Fibroblast of lung (primary cell): ENCODE results near the gene NKD1. TPM values are rescaled to one million over a fixed set of nuclear protein-coding genes. Genes with fewer than 3 reads are reported as not detected.

Source experiments
- DNase-seq, 2 donors: peaks; one replicate each; pipeline versions ENCODE4 v3.0.0 to v3.0.0-alpha.2; 2010; ENCODE audit warnings: low read depth in 2 of 2
- H2AFZ ChIP-seq: 2 replicates; pipeline ENCODE4 v1.5.1; 2012; ENCODE audit warnings: low read length, control low read depth, inconsistent platforms
- H3K27ac ChIP-seq: 2 replicates; pipeline ENCODE4 v1.5.1; 2011; ENCODE audit warnings: low read length, control low read depth; ENCODE audit not compliant: insufficient read depth
- H3K27me3 ChIP-seq: 2 replicates; pipeline ENCODE4 v1.5.1; 2011; ENCODE audit warnings: mild to moderate bottlenecking, low read length; ENCODE audit not compliant: control insufficient read depth, insufficient read depth
- H3K36me3 ChIP-seq: 2 replicates; pipeline ENCODE4 v1.5.1; 2011; ENCODE audit warnings: low read length; ENCODE audit not compliant: control insufficient read depth, insufficient read depth
- H3K4me1 ChIP-seq: 2 replicates; pipeline ENCODE4 v1.5.1; 2011; ENCODE audit warnings: low read length; ENCODE audit not compliant: control insufficient read depth, insufficient read depth; ENCODE audit errors: extremely low read depth
- H3K4me2 ChIP-seq: 2 replicates; pipeline ENCODE4 v1.5.1; 2011; ENCODE audit warnings: low read length, control low read depth; ENCODE audit not compliant: insufficient read depth; ENCODE audit errors: extremely low read depth
- H3K4me3 ChIP-seq, 4 experiments: fragments of 200-600 bp in 1 of 4; sonication (generic) in 1 of 4; replicated peaks in 1 of 4; 2 replicates each; pipeline ENCODE4 v1.5.1; 2011 to 2016; ENCODE audit warnings: low read length in 4 of 4, low read depth in 3 of 4, mild to moderate bottlenecking in 3 of 4, control low read depth in 2 of 4, inconsistent platforms in 1 of 4, mixed read lengths in 1 of 4; ENCODE audit not compliant: insufficient read depth in 1 of 4; ENCODE audit errors: control extremely low read depth in 1 of 4
- H3K79me2 ChIP-seq: 2 replicates; pipeline ENCODE4 v1.5.1; 2012; ENCODE audit warnings: mild to moderate bottlenecking, low read length, inconsistent platforms; ENCODE audit not compliant: control insufficient read depth, insufficient read depth
- H3K9ac ChIP-seq: 2 replicates; pipeline ENCODE4 v1.5.1; 2011; ENCODE audit warnings: mild to moderate bottlenecking, low read length, control low read depth; ENCODE audit not compliant: insufficient read depth
- H3K9me3 ChIP-seq: 2 replicates; pipeline ENCODE4 v1.5.1; 2012; ENCODE audit warnings: low read depth, low read length; ENCODE audit not compliant: control insufficient read depth, insufficient read depth
- H4K20me1 ChIP-seq: 2 replicates; pipeline ENCODE4 v1.5.1; 2011; ENCODE audit warnings: low read length; ENCODE audit not compliant: control insufficient read depth, insufficient read depth; ENCODE audit errors: extremely low read depth
- CTCF ChIP-seq, 2 donors: IDR thresholded peaks in 1 of 2; conservative IDR thresholded peaks in 1 of 2; 1 replicate in 1 of 2; 2 replicates in 1 of 2; pipeline ENCODE4 v1.5.1; 2011 to 2012; ENCODE audit warnings: low read length in 2 of 2, control low read depth in 1 of 2, inconsistent platforms in 1 of 2, low read depth in 1 of 2, mild to moderate bottlenecking in 1 of 2
- EZH2 ChIP-seq: IDR thresholded peaks from 2 replicates; pipeline ENCODE4 v1.5.1; 2012; ENCODE audit warnings: low read length, control low read depth, mild to moderate bottlenecking; ENCODE audit errors: missing control alignments
- polyA plus RNA-seq, 2 donors: library from polyadenylated mRNA; depleted of rRNA in 1 of 2; stranded (reverse) in 1 of 2; unstranded in 1 of 2; fragments of >200 nt; gene quantifications; 2 replicates each; pipeline ENCODE4 v1.2.1, GENCODE V29; 2011 to 2012; ENCODE audit warnings: missing spikeins in 1 of 2
- total RNA-seq: library from RNA; depleted of rRNA; stranded (reverse); fragments of >200 nt; gene quantifications from 2 replicates; pipeline ENCODE4 v1.2.1, GENCODE V29; 2014

NKD1 gene
- total and polyA plus RNA-seq, 2 donors (not counting 1 experiment from before 2014, with no cell fraction given), result under 0.01 to 0.12 TPM

GRCh38 chr16:50677351-50677750 is 129.2 kb downstream of the NKD1 start:
- no peak overlapping the region for H3K4me3 ChIP-seq
- H3K4me2 ChIP-seq, result no peak overlapping the region
- no peak overlapping the region for H2AFZ ChIP-seq
- TF ChIP-seq EZH2 (no peak), CTCF (conservative IDR thresholded peaks at IDR 0.05 in 1 of 2, IDR thresholded peaks at IDR 0.05 in 1 of 2; ENCODE audit: low read depth in 1 of 2, low read length in 2 of 2) (peak in 1 of 2 donors; percentile 34)
- no peak overlapping the region for H3K9ac ChIP-seq
- no peaks in the 10 kb centered on the region for H3K36me3 ChIP-seq
- no peaks in the 10 kb centered on the region for H3K79me2 ChIP-seq
- H3K4me1 ChIP-seq, result no peaks in the 10 kb centered on the region
- H3K27ac ChIP-seq, result no peak overlapping the region
- no peaks in the 10 kb centered on the region for H4K20me1 ChIP-seq
- DNase-seq, result no peak
- H3K27me3 ChIP-seq, result no peaks in the 10 kb centered on the region
- H3K9me3 ChIP-seq, result no peaks in the 10 kb centered on the region

GRCh38 chr16:50678531-50678930 is 130.3 kb downstream of the NKD1 start:
- Histone ChIP-seq H3K27ac (no peak overlapping the region), H4K20me1 (no peaks in the 10 kb centered on the region), H3K36me3 (no peaks in the 10 kb centered on the region), H3K9me3 (no peaks in the 10 kb centered on the region), H3K4me2 (no peak overlapping the region), H3K4me1 (no peaks in the 10 kb centered on the region), H3K4me3 (no peak overlapping the region), H3K79me2 (no peaks in the 10 kb centered on the region), H2AFZ (no peak overlapping the region), H3K27me3 (no peaks in the 10 kb centered on the region), H3K9ac (no peak overlapping the region)
- no peak for DNase-seq
- TF ChIP-seq CTCF (conservative IDR thresholded peaks at IDR 0.05 in 1 of 2, IDR thresholded peaks at IDR 0.05 in 1 of 2; ENCODE audit: low read depth in 1 of 2, low read length in 2 of 2), result no peak
- TF ChIP-seq EZH2, result no peak

GRCh38 chr16:50679266-50679665 is 131.1 kb downstream of the NKD1 start:
- TF ChIP-seq EZH2 (no peak), CTCF (conservative IDR thresholded peaks at IDR 0.05 in 1 of 2, IDR thresholded peaks at IDR 0.05 in 1 of 2; ENCODE audit: low read depth in 1 of 2, low read length in 2 of 2) (no peak)
- Histone ChIP-seq H3K4me1 (no peaks in the 10 kb centered on the region), H3K79me2 (no peaks in the 10 kb centered on the region), H3K4me2 (no peak overlapping the region), H2AFZ (no peak overlapping the region), H3K27me3 (no peaks in the 10 kb centered on the region), H3K27ac (no peak overlapping the region), H3K4me3 (no peak overlapping the region), H3K9ac (no peak overlapping the region), H3K36me3 (no peaks in the 10 kb centered on the region), H3K9me3 (no peaks in the 10 kb centered on the region), H4K20me1 (no peaks in the 10 kb centered on the region)
- DNase-seq, result no peak
